Fibroblast of peridontal ligament (primary cell): ENCODE results near the gene PCTP.

ENCODE experiments used
- DNase-seq: peaks from one replicate; pipeline ENCODE4 v3.0.0-alpha.2; 2010; ENCODE audit errors: extremely low read depth

PCTP gene

DNA sequence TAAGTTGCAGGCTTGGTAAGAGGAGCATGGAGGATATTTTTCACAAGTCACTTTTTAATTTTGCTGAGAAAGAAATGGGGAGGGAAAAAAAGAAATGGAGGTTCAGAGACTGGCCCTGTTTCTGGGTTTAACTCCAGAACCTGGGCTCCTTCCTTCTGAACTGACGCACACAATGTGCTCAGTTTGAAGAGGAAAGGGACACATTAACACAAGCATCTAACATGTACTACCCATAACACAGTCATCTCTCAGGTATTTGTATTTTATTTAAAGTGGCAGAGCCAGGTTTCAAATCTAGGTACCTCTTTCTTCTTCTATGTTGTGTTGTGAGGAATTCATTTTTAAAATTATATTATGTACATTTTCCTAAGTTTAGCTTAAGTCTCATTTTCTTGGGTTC lies 22.9 kb upstream of the PCTP start:
- no peak for DNase-seq

DNA sequence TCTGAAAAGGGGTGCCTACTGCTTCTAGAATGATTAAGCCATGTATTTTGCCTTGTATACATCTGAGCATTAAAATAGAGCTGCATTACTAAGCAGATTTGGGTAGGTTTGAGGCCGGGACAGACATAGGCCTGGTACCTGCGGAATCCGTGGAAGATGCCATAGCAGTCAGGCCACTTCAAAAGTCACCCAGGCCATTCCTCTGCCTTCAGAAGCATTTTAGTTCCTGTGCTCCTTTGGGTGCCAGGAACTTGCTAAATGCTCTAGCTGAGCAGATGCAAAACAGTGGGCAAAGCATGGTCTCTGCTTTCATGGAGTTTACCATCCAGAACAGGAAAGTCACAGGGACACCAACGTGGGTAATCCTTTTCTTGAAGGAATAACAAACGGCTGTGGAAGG lies 22.5 kb upstream of the PCTP start:
- DNase-seq: no peak

- peak; percentile 45 for DNase-seq
These were observed 22.0 kb upstream of the PCTP start for GRCh38 chr17:55728833-55729232.

- no peak for DNase-seq
These were observed 21.4 kb upstream of the PCTP start for GRCh38 chr17:55729484-55729883.

DNA sequence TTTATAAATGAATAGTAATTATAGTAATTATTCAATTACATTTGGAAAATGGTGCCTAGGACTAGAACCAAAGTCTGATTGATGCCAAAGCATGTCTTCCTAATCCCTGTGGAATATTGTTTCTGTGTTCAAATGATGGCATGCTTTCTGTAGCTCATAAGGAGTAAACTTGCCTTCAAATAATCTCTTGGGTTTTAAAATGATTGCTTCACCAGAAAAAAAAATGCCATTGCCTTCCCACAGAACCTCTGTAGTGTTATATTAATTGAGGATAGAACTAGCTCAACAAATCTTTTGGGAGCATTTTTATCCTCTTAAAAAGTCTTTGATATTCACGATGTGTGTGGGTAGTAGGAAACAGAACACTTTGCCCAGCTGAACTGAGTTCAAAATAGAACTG lies 20.5 kb upstream of the PCTP start:
- DNase-seq: no peak

DNA sequence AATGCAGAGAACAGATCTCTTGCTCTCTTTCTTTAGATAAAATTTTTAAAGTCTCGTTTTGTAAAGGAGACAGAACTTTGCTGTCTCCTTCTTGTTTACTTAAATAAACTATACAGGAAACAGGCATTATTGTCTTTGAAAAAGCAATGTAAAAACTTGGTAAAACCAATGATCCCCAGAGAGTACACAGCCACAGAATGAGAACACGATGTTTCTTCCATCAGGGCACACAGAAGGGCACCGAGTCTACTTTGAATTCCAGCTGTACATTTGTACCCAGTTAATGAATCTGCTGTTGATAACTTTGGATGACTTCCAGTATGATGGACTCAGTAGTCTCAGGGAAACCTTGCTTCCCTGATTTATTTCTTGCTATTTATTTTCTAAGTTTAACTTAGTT lies 20.0 kb upstream of the PCTP start:
- no peak for DNase-seq

DNA sequence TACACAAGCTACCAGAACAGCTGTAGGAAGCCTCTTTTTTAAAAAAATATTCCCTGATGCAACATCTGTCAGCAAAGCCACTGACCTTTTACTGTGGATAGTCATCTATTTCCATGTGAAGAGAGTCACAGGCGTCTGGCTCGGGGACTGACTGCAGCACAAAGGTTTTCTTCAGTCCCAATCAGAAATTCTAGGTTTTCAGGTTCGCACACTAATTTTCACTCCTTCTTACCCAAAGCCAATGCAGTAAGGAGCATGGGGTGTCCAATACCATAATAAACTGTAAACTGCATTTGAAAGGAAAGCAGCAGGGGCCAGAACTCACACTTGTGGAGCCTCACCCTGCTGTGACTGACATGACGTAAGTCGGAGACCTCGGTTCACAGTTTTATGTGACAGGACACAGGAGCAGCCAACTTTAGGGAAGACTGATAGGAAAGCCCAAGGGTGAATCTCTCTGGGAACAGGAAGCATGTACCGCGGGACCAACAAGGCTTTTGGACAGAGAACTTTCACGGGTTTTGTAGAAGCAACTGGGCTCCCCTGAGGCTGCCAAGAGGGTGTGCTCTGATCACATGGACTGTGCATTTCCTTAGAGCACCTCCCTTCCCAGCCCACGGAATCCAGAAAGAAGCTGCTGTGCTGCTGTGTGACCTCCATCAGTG lies 19.1 kb upstream of the PCTP start:
- DNase-seq: peak; percentile 46

DNA sequence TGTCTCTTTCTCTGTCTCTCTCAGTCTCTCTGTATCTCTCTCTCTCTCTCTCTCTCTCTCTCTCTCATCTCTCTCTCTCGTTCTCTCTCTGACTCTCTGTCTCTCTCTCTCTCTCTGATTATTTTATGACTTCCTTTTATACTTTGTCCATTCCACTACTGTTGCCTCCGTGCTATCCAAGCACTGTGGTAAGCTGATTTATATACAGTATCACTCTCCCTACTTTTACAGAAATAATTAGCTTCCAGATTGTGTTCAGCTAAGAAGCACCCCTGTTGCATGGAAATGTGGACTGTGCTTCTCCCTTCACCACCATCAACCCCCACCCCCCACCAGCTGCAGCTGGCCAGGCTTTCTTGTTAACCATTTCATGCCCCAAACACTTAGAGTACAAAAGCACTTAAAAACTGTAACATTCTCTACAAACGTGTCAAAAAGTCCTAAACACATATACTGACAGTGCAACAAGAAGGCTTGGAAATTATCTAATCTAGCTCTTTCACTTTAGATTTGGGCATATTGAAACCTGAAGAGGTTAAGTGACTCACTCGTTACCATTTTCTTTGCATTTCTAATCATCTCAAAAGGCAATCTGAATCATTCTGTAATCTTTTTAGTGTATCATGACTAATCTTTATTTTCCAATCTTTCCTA lies 16.6 kb upstream of the PCTP start:
- peak; percentile 51 for DNase-seq

- peak; percentile 75 for DNase-seq
These were observed 15.0 kb upstream of the PCTP start for GRCh38 chr17:55735731-55736405.

DNA sequence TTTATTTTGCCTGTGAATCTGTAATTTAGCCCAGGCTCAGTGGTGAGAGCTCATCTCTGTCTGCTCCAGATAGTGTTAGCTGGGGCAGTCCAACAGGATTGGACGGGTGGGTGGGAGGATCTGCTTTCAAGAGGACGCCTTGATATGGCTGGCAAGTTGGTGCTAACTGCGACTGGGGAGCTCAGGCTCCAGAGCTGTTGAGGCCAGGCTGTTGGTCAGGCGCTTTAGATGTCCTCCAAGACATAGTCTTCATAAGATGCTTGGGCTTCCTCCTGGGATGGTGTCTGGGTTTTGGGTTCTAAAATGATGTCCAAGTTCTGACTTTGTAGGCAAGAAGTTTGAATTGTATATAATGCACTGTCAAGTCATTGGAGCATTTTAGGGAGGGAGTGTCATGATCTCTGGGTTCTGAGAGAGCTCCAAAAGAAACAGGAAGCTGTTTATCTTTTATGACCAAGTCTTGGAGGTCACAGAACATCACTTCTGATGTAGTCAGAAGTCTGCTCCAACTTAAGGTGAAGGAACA lies 12.8 kb upstream of the PCTP start:
- no peak for DNase-seq

DNA sequence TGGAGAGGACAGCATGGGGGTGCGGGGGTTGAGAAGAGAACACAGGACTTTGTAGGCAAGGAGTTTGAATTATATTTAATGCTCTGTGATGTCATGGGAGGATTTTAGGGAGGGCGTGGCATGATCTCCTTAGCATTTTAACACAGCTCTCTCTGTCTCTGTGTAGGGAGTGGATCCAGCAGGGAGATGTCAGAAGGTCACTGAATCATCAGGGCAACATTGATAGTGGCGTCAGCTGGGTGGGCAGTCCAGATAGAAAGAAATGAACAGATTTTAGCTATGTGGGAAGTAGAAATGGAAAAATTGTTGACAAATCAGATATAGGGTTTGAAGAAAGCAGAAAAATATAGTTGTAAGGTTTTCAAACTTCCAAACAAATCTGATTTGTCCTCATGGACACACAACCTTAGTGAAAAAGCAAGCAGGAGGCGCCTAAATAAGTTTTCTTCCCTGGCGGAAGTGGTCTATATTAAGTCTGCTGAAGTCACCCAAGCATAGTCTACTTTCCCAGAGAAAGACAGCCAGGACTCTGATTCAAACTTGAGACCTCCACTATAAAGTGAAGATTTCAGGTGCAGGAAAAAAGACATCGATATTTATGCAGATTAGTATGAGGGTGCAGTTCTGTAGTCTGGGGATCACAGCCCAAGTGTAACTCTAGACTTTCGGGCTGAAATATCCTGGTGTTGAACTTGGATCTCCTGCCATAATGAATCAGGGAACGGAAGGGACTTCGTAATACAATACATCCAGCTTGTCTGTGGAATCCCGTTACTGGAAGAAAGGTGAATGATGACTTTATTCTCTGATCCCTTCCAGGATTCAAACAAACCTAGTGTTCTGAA lies 10.1 kb upstream of the PCTP start:
- no peak for DNase-seq

GRCh38 chr17:55741356-55741700 lies 9.5 kb upstream of the PCTP start:
- no peak for DNase-seq

DNA sequence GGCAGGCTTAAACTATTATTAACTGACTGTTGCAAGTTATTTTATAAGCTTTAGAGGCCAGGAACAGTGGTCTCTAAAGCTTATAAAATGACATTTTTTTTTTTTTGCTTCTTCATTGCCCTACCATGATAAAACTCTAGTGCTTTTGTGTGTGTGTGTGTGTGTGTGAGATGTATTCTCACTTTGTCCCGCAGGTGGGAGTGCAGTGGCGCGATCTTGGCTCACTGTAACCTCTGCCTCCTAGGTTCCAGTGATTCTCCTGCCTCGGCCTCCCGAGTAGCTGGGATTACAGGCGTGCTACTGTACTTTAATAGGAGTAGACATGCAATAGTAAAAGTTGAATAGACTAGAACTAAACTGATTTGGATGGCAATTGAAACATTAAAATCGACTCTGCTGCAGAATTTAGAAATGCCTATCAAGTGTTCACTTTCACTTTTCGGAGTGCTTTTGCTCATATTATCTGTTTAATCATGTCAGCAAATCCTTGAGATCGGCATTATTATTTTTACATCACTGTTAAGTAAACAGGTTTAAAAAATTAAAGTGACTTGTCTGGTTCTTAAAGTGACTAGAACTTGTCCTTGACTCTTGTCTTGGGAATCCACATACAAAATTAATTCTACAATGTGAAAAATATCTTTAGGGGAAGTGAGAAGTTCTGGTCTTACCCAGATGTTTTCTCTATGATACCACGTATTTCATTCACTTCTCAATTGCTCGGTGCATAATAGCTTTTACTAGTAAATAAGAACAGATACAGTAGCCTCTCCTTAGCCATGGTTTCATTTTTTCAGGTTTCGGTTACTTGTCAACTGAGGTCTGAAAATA lies 8.4 kb upstream of the PCTP start:
- no peak for DNase-seq

GRCh38 chr17:55743103-55743679 lies 7.7 kb upstream of the PCTP start:
- DNase-seq: no peak

DNA sequence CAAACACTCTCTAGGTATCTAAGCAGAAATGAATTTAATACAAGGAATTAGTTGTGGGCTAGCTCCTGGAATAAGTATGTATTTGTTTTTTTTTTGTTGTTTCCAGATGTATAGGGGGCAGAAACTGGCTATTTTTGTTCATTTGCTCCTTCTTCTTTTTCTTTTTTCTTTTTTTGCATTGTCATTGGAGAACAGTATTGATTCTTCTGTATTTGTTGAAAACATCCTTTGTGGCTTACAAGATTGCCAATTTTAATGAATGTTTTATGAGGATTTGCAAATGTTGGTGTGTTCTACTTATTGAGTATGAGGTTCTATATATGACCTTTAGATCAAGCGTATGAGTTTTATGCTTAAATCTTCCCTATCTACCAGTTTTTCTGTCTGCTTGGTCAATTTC lies 5.6 kb upstream of the PCTP start:
- DNase-seq: no peak

- DNase-seq: no peak
These were observed 4.4 kb upstream of the PCTP start for GRCh38 chr17:55746466-55746865.

GRCh38 chr17:55747209-55747608 lies 3.6 kb upstream of the PCTP start:
- no peak for DNase-seq

- no peak for DNase-seq
These were observed 2.0 kb upstream of the PCTP start for GRCh38 chr17:55748841-55749240.

DNA sequence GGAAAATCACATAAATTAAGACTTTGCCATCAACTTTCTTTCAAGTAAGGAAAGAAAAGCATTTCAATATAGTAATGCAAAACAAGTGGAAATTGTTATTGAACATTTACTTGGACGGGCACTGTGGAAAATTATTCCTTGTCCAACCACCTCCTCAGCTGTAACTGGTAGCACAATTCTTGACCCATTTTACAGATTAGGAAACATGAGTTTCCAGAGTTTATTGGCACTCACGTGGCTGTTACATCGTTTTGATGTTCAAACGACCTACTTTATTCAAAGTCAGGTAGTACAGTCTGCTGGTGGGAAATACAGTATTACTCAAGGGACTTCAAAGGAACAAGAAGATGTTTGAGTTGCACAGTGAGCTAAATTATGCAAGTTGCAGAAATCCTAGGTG lies 866 bp upstream of the PCTP start:
- no peak for DNase-seq

DNA sequence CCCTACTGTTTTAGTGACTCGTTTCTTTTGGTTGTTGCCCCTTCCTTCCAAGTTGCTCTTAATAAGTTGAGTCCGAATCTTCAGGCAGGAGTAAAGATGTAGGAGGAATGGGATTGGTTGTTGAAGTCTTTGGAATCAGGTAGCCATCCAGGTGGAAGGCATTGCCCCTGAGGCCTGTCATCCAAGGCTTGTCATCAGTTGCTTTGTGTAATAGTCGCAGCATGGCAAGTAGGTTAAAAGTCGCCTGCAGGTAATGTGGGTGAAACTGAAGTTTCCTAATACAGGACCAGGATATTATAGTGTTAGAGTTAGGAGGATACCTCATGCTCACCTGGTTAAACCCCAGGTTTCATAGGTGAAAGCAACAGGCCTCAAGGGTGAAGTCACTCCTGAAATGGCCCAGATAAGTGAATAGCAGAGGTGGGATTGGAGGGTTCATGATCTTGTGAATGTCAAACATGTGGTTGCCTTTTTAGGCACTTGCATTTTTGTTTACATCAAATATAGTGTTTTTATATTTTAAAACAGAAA lies 934 bp downstream of the PCTP start:
- no peak for DNase-seq

DNA sequence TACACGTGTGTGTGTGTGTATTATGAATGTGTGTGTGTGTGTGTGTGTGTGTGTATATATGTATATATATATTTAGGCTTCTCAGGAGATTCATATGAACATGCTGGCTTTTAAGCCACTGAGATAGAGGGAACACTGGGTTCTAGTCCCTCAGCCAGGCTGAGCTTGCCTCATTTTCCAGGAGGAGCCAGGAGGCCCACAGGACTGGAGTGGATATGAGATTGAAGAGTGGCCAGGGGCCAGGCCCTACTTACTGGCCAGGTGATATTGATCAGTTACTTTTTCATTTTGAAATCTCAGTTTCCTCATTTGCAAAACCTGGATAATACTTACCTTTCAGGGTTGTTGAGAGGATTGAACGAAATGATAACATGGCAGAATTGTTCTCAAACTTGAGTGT lies 5.8 kb downstream of the PCTP start:
- no peak for DNase-seq
